Measurements from ENCODE around the gene ATP1A1. TPM values are rescaled to one million over a fixed set of nuclear protein-coding genes. Genes with fewer than 3 reads are reported as not detected.

Gene ATP1A1
- total RNA-seq, 1 experiment from 2014 or later, result 239 TPM

DNA sequence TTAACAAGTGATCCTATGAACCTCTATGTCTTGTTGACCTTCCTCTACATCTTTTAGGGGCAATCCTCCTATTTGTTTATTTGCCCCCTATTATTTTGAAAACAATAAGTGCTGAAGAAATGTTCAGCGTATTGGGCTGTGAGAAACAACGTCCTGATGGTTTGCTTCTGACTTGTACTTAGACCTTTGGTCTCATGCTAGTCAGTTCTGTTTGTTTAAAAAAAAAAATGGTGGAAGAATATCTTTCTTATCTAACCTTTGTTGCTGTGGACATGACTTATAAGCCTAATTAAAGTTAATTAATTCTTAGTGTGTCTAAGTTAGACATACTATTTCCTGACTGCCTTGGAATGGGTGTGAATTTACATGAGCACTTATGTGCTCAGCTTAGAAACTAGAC, 20.7 kb downstream of the ATP1A1 start:
- Histone ChIP-seq H3K79me2 (ENCODE audit: insufficient read depth, low read length) (0 out of 2 replicates have a peak, but pooled peaks cover 1% of the 10 kb centered on the region), H3K4me1 (ENCODE audit: insufficient read depth, low read length) (no peaks in the 10 kb centered on the region), H2AFZ (ENCODE audit: low read length) (no peak overlapping the region), H2BK120ac (ENCODE audit: low read depth, low read length, poor library complexity, severe bottlenecking) (no peak overlapping the region), H3K56ac (ENCODE audit: insufficient read length, low read depth, low read length) (no peak overlapping the region), H4K20me1 (ENCODE audit: control insufficient read depth, insufficient read depth, insufficient read length) (no peaks in the 10 kb centered on the region), H3K4me2 (ENCODE audit: insufficient read depth, insufficient read length, low read length) (no peak overlapping the region), H4K5ac (ENCODE audit: insufficient read length, low read depth, low read length) (no peak overlapping the region), H3K9me3 (ENCODE audit: control insufficient read depth, low read depth, low read length) (peaks cover 15% of the 10 kb centered on the region), H4K91ac (ENCODE audit: insufficient read length, low read depth, low read length) (no peak overlapping the region), H2BK15ac (ENCODE audit: low read depth, low read length) (no peak overlapping the region), H3K27ac (ENCODE audit: insufficient read length, low read depth, low read length) (no peak overlapping the region), H3K14ac (ENCODE audit: insufficient read depth, low read length) (no peak overlapping the region), H2BK12ac (ENCODE audit: insufficient read length, low read depth, low read length) (no peak overlapping the region), H3K18ac (ENCODE audit: insufficient read length, low read depth, low read length) (no peak overlapping the region), H3K23me2 (ENCODE audit: insufficient read length, low read depth, low read length, poor library complexity, severe bottlenecking) (no peaks in the 10 kb centered on the region), H3K79me1 (ENCODE audit: insufficient read depth, low read depth, low read length, poor library complexity, severe bottlenecking) (no peaks in the 10 kb centered on the region), H2AK5ac (ENCODE audit: insufficient read length, low read length) (no peak overlapping the region), H2BK5ac (ENCODE audit: insufficient read length, low read length) (no peak overlapping the region), H3K4ac (ENCODE audit: low read depth, low read length) (no peak overlapping the region), H3T11ph (ENCODE audit: low read length) (no peak overlapping the region), H4K8ac (replicated peaks; ENCODE audit: insufficient read length, low read depth, low read length) (no peak overlapping the region), H3K27me3 (ENCODE audit: insufficient read depth, low read length) (no peaks in the 10 kb centered on the region), H3K9ac (ENCODE audit: extremely low read depth, insufficient read length, low read length) (no peak overlapping the region), H3K23ac (ENCODE audit: insufficient read length, low read depth, low read length) (no peak overlapping the region), H2BK20ac (ENCODE audit: low read depth, low read length, poor library complexity, severe bottlenecking) (no peak overlapping the region)
- H3K27ac Mint-ChIP-seq, result no peak overlapping the region
- no peak overlapping the region for H3K4me3 Mint-ChIP-seq
- no peaks in the 10 kb centered on the region for H3K27me3 Mint-ChIP-seq (ENCODE audit: low read depth)
- WGBS (ENCODE audit: extremely low coverage, insufficient read length, low lambda C conversion rate), result no CpG with 5 or more reads among the region's 2 CpGs
- H3K4me1 Mint-ChIP-seq, result peaks cover 11 to 17% of the 10 kb centered on the region in 2 experiments
- no peak for DNase-seq
- peaks cover 0 to 1% of the 10 kb centered on the region in 2 experiments; a peak in 1 of 5 replicates for H3K9me3 Mint-ChIP-seq
- peaks cover 75 to 97% (median 96%) of the 10 kb centered on the region in 3 experiments for H3K36me3 Mint-ChIP-seq (ENCODE audit: insufficient read depth in 1 of 3, low read depth in 3 of 3)
- TF ChIP-seq, protein P1, sequence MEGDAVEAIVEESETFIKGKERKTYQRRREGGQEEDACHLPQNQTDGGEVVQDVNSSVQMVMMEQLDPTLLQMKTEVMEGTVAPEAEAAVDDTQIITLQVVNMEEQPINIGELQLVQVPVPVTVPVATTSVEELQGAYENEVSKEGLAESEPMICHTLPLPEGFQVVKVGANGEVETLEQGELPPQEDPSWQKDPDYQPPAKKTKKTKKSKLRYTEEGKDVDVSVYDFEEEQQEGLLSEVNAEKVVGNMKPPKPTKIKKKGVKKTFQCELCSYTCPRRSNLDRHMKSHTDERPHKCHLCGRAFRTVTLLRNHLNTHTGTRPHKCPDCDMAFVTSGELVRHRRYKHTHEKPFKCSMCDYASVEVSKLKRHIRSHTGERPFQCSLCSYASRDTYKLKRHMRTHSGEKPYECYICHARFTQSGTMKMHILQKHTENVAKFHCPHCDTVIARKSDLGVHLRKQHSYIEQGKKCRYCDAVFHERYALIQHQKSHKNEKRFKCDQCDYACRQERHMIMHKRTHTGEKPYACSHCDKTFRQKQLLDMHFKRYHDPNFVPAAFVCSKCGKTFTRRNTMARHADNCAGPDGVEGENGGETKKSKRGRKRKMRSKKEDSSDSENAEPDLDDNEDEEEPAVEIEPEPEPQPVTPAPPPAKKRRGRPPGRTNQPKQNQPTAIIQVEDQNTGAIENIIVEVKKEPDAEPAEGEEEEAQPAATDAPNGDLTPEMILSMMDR (conservative IDR thresholded peaks at IDR 0.05), result no peak

All from H9 (cell line).